Measurements from ENCODE around the gene PCDHGA1.
"Not testable (repeated sequence)": the region's sequence is repeated elsewhere in the genome, so short reads cannot be mapped to it uniquely, and the experiment has no call there.

The PCDHGA1 gene

DNA sequence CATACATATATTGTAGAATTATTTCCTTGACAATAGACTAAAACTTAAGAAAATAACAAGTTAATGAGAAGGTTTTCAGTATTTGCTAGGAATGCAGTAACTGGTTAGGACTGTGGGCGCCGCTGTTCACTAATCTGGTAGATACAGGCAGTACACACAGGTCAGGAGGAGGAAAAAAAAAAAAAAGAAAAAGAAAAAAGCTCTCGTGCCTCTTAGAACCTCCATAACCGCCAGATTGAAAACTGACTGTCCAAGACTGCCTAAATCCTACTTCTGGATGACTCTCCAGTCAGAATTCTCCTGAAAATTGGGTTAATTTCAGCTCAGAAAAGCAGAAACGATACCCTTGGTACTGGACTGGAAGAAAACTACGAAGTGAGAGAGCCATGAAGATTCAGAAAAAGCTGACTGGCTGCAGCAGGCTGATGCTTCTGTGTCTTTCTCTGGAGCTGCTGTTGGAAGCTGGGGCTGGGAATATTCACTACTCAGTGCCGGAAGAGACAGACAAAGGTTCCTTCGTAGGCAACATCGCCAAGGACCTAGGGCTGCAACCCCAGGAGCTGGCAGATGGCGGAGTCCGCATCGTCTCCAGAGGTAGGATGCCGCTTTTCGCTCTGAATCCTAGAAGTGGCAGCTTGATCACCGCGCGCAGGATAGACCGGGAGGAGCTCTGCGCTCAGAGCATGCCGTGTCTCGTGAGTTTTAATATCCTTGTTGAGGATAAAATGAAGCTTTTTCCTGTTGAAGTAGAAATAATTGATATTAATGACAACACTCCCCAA, at the start of gene PCDHGA1:
Gene PCDHGA1, plus strand, starts transcription at position 216 of the 782 bp plus-strand sequence.
- no peak for DNase-seq

DNA sequence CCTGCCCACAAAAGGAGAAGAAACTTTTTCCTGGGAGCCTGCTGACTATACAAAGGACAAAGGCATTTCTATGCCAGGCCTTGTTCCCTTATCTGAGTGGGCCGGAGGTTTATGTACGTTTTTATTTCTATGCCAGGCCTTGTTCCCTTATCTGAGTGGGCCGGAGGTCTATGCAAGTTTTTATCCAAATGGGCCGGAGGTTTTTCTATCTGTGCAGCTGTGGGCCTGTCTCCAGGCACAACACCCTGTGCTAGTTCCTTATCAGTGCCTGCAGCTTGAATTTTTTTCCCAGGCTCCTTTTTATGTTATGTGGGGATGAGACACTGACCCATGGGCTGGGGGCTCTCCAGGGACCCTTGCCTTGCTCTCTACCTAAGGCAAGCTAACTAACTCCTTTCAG, 31.9 kb upstream of the PCDHGA1 start:
- DNase-seq, result no peak

- no peak for DNase-seq
Measured at GRCh38 chr5:141303756-141304155, 26.6 kb upstream of the PCDHGA1 start, which contains the start of gene SLC25A2. Gene SLC25A2 (minus strand): TSS chr5:141304049. CDS start chr5:141303865, 184 bp downstream.

DNA sequence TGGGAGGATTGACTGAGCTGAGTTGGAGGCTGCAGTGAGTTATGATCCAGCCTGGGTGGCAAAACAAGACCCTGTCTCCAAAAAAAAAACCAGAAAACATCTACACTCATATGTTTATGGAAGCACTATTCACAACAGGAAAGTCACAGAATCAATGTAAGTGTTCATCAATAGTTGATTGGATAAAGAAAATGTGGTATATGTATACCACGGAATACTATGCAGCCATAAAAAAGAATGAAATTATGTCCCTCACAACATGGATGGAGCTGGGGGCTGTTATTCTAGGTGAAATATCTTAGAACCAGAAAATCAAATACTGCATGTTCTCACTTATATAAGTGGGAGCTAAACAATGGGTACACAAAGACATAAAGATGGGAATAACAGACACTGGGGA, 23.7 kb upstream of the PCDHGA1 start:
- DNase-seq, result no peak

DNA sequence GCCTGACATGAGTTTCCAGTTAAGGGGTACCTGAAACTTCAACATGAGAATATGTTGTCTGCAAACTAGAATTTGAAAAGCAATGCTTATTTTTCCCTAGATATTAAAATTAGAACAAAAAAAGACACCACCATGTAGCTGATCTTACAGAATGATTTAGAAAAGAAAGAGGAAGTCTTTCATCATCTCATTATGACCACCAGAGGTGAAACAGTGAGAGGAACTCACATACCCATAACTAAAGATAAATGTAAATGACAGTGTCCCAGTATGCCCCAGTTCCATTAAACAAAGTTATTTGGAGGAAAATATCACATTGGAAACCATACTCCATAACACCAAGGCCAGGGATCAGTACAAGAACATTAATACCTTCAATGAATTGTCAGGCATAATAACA, 16.6 kb upstream of the PCDHGA1 start:
- DNase-seq, result no peak

DNA sequence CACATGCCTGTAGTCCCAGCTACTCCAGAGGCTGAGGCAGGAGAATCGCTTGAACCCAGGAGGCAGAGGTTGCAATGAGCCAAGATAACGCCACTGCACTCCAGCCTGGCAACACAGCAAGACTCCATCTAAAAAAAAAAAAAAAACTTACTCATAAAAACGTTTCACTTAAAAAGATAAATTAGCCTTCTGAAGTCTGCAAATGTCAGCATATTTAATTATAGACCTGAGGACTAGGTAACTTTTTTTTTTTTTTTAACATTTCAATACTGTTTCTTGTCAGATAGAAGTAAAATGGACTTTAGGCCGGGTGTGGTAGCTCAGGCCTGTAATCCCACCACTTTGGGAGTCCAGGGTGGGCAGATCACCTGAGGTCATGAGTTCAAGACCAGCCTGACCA, 13.4 kb upstream of the PCDHGA1 start:
- not testable (repeated sequence) for DNase-seq

DNA sequence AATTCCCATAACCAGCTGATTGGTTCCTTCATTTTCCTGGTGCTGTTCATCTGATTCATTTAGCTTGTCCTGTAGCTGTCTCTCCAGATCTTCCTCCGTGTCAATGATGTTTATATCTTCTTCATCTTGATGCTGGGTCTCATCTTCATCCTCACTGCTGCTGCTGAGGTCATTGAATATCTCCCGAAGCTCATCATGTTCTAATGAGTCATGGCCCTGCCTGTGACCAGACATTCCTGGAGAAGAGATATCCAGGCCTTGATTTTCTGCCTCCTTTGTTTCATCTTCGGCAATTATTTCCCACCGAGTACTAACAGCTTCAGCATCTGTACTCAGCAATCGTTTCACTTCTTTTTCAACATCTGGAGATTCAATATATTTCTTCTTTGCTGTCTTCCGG, 11.1 kb upstream of the PCDHGA1 start:
- DNase-seq, result no peak

GRCh38 chr5:141319699-141320098, 10.6 kb upstream of the PCDHGA1 start:
- no peak for DNase-seq

DNA sequence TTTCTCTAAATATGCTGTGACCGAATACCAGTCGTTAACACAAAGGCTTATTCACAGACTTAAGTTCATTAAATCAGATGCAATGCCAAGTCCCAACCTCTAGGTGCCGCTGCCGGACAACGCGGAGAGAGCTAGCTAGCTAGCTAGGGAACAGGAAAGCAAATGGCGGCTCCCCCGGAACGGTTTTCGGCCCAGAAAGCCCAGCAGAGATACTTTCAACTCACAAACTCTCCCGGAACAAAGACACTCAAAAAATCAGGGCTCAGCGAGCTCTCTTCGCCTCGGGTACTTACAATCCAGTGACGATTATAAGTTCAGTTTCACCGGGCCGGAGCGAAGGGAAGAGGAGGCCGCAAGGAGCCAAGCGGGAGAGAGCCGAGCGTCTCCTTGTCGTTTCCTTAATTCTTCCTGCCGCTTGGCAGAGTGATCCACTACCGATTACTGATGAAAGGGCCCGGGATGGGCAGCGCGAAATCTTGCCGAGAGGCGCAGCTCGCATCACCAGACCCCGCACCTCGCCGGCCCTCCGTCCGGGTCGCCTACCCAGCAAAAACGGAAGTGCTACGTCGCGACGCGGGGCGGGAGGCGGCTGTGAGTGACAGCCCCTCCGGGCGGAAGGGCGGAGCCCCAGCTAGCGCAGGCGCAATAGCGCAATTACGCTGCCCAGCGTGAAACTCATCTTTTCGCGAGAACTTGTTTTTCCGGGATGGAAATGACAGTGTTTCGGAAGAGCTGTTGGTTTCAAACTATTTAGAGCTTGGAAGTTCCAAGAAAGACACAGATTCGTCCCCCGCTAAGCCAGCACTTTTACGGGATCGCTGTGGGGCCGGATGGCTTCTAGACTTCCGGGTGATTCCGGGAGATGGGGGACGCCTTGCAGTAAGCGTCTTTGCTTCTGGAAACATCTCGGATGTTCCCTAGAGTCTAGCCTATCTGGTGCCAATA, 9.8 kb upstream of the PCDHGA1 start, which contains the start of gene TAF7:
Gene TAF7, minus strand, starts transcription at position 560 of the 945 bp plus-strand sequence. CDS start 740 bp downstream, outside the sequence.
- peak; percentile 47 for DNase-seq

DNA sequence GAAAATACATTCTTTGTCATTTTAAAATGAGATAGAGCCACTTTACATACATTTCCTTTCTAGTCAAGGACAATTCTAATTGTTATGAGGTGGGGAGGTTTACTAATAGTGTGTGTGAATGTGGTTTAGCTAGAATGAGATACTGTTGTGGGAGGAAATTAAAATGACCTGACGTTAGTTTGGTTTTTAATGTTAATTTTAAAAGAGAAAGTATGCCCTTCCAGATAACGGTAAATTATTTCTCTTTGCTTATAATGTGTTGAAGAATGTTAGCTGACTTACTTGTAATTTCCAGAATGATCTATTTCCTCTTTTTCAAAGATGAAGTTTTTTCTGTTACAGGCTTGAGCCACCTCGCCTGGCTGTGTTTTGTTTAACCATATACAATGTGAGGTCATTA, 8.1 kb upstream of the PCDHGA1 start:
- DNase-seq, result no peak

DNA sequence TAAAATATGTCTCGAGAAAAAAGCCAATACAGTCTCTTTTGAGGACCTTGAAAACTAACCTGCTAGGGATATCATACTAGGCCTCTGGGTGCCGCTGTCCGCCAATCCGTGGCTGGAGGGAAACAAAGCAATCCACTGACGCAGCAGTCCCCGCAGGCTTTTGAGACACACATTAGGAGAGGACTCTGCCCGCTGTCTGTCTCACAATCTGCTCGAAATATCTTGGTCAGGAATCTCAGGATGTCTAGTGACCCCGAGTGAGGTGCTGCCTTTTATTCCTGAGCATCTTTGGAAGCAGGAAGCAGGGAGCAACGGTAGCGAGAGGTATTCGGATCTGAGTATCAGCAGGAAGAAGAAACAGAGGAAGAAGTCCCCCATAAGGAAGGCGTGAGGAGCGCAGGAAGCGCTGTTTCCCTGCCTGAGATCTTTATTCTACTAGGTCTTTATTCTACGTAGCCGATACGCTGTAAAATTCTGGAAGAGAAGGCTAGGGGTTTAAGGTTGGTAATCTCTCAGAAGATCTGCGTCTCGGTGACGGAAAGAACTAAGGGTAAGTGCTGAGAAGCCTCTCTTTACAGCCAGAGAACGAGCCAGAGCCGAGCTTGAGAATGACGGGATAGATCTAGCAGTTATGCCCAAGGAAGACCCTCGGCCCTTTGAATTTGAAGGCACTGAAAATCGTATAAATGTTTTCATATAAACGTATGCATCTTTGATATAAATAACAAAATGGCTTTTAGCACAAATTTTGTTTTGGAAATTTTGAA, 4.0 kb upstream of the PCDHGA1 start:
- DNase-seq, result no peak

DNA sequence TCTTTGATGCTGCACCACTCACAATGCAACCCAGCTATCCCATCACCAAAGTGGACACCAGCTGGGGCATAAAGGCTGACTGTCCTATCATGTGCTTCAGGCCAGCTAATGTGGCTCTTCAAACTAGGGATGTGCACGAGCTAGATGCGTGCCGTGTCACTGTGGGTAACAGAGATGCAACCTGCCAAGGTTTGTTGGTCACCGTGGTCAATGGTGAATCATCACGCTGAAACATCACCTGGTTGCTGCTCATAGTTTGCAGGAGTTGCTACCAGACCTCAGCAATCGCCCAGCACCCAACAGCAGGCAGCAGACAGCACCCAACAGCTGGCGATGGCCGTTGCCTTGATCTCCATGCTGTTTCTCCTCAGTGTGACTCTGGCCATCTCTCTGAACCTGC, 2.1 kb upstream of the PCDHGA1 start:
- no peak for DNase-seq

GRCh38 chr5:141332571-141332970, 2.3 kb downstream of the PCDHGA1 start:
- DNase-seq, result not testable (repeated sequence)

DNA sequence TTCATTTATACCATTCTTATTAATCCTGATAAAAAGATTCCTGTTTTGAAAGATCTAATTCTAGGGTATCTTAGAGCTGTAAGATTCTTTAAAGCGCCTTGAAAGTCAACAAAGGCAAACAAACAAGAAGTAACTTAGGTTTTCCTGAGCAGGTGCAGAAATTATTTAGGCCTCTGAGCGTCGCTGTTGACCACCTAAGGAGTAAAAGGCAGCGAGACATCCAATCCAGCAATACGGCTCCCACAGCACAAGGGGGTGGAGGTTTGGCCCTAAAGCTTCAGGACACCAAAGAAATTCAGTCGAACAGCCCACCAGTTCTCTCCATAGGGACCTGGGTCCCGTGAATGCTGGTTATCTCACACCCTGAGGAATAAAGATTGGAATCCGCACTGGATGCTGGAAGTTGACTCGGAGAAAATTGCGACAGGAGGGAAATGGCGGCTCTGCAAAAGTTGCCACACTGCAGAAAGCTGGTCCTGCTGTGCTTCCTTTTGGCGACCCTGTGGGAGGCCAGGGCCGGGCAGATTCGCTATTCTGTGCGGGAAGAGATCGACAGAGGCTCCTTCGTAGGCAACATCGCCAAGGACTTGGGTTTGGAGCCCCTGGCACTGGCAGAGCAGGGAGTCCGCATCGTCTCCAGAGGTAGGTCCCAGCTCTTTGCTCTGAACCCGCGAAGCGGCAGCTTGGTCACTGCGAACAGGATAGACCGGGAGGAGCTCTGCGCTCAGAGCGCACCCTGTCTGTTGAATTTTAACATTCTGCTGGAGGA, 8.4 kb downstream of the PCDHGA1 start, which contains the start of gene PCDHGA2:
Gene PCDHGA2, plus strand, starts transcription at position 223 of the 769 bp plus-strand sequence.
- DNase-seq, result no peak

GRCh38 chr5:141340781-141341354, 10.6 kb downstream of the PCDHGA1 start:
- not testable (repeated sequence) for DNase-seq

GRCh38 chr5:141342773-141343172, 12.5 kb downstream of the PCDHGA1 start:
- DNase-seq, result no peak

GRCh38 chr5:141343242-141343952, 13.1 kb downstream of the PCDHGA1 start, which contains the start of gene PCDHGA3:
Gene PCDHGA3 (plus strand): TSS chr5:141343829. CDS start chr5:141344034, 205 bp downstream.
- DNase-seq, result no peak

DNA sequence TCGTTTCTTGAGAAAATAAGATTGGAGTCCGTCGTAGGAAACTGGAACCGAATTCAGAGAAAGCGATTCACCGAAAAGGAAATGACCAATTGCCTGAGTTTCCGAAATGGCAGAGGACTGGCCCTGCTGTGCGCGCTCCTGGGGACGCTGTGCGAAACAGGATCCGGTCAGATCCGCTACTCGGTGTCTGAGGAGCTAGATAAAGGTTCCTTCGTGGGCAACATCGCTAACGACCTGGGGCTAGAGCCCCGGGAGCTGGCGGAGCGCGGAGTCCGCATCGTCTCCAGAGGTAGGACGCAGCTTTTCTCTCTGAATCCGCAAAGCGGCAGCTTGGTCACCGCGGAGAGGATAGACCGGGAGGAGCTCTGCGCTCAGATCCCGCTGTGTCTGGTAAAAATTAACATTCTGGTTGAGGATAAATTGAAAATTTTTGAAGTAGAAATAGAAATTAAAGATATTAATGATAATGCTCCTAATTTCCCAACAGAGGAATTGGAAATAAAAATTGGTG, 13.7 kb downstream of the PCDHGA1 start:
- DNase-seq, result no peak

GRCh38 chr5:141345327-141345726, 15.0 kb downstream of the PCDHGA1 start:
- DNase-seq, result no peak

DNA sequence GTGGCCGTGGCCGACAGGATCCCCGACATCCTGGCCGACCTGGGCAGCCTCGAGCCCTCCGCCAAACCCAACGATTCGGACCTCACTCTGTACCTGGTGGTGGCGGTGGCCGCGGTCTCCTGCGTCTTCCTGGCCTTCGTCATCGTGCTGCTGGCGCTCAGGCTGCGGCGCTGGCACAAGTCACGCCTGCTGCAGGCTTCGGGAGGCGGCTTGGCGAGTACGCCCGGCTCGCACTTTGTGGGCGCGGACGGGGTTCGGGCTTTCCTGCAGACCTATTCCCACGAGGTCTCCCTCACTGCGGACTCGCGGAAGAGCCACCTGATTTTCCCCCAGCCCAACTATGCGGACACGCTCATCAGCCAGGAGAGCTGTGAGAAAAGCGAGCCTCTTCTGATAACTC, 15.7 kb downstream of the PCDHGA1 start:
- not testable (repeated sequence) for DNase-seq

All from GF-D8 (cell line).